Sigmoid colon (tissue), 7 donors: ENCODE results near the gene DPP8. TPM values are rescaled to one million over a fixed set of nuclear protein-coding genes. Genes with fewer than 3 reads are reported as not detected.

ENCODE experiments used
- DNase-seq: peaks from one replicate; pipeline ENCODE4 v3.0.0-alpha.2; 2019
- H3K27ac ChIP-seq, 4 donors: fragments of 200-600 bp; sonication (generic); one replicate each; pipeline ENCODE4 v1.5.1; 2016 to 2019; ENCODE audit warnings: mild to moderate bottlenecking in 1 of 4
- H3K27me3 ChIP-seq, 3 donors: fragments of 200-600 bp; sonication (generic); one replicate each; pipeline ENCODE4 v1.5.1; 2019; ENCODE audit warnings: mild to moderate bottlenecking in 1 of 3
- H3K36me3 ChIP-seq, 4 donors: fragments of 200-600 bp; sonication (generic); one replicate each; pipeline ENCODE4 v1.5.1; 2016 to 2019
- H3K4me1 ChIP-seq, 4 donors: fragments of 200-600 bp; sonication (generic); one replicate each; pipeline ENCODE4 v1.5.1; 2017 to 2019
- H3K4me3 ChIP-seq, 4 donors: fragments of 200-600 bp; sonication (generic); one replicate each; pipeline ENCODE4 v1.5.1; 2017 to 2019; ENCODE audit warnings: mild to moderate bottlenecking in 2 of 4, moderate library complexity in 1 of 4
- H3K9me3 ChIP-seq, 4 donors: fragments of 200-600 bp in 3 of 4; sonication (generic) in 3 of 4; one replicate each; pipeline versions ENCODE4 v1.5.1 to v1.6.1; 2013 to 2019
- CTCF ChIP-seq, 4 experiments: fragments of 450-650 bp in 3 of 4; fragments of 200-600 bp in 1 of 4; IDR thresholded peaks; one replicate each; pipeline ENCODE4 v1.5.1; 2016 to 2019; ENCODE audit warnings: antibody characterized with exemption in 4 of 4, mild to moderate bottlenecking in 3 of 4, moderate library complexity in 2 of 4
- EP300 ChIP-seq, 4 donors: sonication (generic); formaldehyde crosslinking; IDR thresholded peaks; one replicate each; pipeline ENCODE4 v1.6.1; 2017; ENCODE audit warnings: antibody characterized with exemption in 4 of 4
- POLR2A ChIP-seq, 2 donors: fragments of 450-650 bp; IDR thresholded peaks; one replicate each; pipeline ENCODE4 v1.6.1; 2016; ENCODE audit warnings: antibody characterized with exemption in 2 of 2, mild to moderate bottlenecking in 2 of 2, moderate library complexity in 2 of 2
- POLR2AphosphoS5 ChIP-seq, 4 donors: sonication (generic); formaldehyde crosslinking; IDR thresholded peaks; one replicate each; pipeline ENCODE4 v1.6.1; 2017; ENCODE audit warnings: antibody characterized with exemption in 4 of 4
- WGBS, 2 donors: extraction: QIAGEN DNeasy Blood & Tissue Kit; methylation state at CpG; one replicate each; pipeline ENCODE4 v1.1.7; 2013; 5-methylcytosine and 5-hydroxymethylcytosine counted together
- intact Hi-C: fragments of 100-400 bp; cut with DNase I; formaldehyde crosslinking; loops from one replicate; pipeline ENCODE4 v1.15.1; 2023
- polyA plus RNA-seq, 3 donors: library from polyadenylated mRNA; stranded (reverse); fragments of 200-250 nt; gene quantifications; one replicate each; pipeline ENCODE4 v1.2.3, GENCODE V29; 2013
- total RNA-seq, 4 donors: library from RNA; depleted of rRNA; stranded (reverse); fragments of >200 nt; gene quantifications; one replicate each; pipeline ENCODE4 v1.1.0, GENCODE V29; 2016
- donor health status: healthy with polysubstance abuse.
- donor health status: Bipolar disorder and iron deficiency.
- donor health status: healthy.

Gene DPP8
- total and polyA plus RNA-seq, 7 donors: 8.4 to 40.3 (median 29.5) TPM

GRCh38 chr15:65431731-65432130, 85.8 kb downstream of the DPP8 start:
- no peaks in the 10 kb centered on the region for H3K4me1 ChIP-seq
- no peaks in the 10 kb centered on the region for H3K36me3 ChIP-seq
- no peak overlapping the region for H3K27ac ChIP-seq
- intact Hi-C loops: no loop called here
- peak; percentile 32 for DNase-seq
- TF ChIP-seq EP300 (IDR thresholded peaks at IDR 0.05) (no peak), POLR2A (IDR thresholded peaks at IDR 0.05) (no peak), CTCF (IDR thresholded peaks at IDR 0.05) (no peak), POLR2AphosphoS5 (IDR thresholded peaks at IDR 0.05) (no peak)
- no peak overlapping the region for H3K4me3 ChIP-seq
- no peaks in the 10 kb centered on the region for H3K9me3 ChIP-seq
- no peaks in the 10 kb centered on the region for H3K27me3 ChIP-seq

- peak; percentile 54 for DNase-seq
- WGBS, 2 donors: 87 to 89% methylated on average over 2 of the region's 2 CpGs
- Histone ChIP-seq H3K4me1 (peaks cover 0 to 15% (median 12%) of the 10 kb centered on the region in 4 donors), H3K9me3 (no peaks in the 10 kb centered on the region), H3K36me3 (no peaks in the 10 kb centered on the region), H3K4me3 (no peak overlapping the region), H3K27me3 (peaks cover 0 to 6% (median 0%) of the 10 kb centered on the region in 3 donors), H3K27ac (no peak overlapping the region)
- intact Hi-C loops: no loop called here
- no peak for TF ChIP-seq EP300 (IDR thresholded peaks at IDR 0.05)
- TF ChIP-seq POLR2A (IDR thresholded peaks at IDR 0.05): no peak
- TF ChIP-seq POLR2AphosphoS5 (IDR thresholded peaks at IDR 0.05): no peak
- no peak for TF ChIP-seq CTCF (IDR thresholded peaks at IDR 0.05)
Measured at GRCh38 chr15:65426216-65426853, 91.2 kb downstream of the DPP8 start.

- H3K4me3 ChIP-seq: no peak overlapping the region
- H3K4me1 ChIP-seq: peaks cover 0 to 23% (median 21%) of the 10 kb centered on the region in 4 donors
- no peak overlapping the region for H3K27ac ChIP-seq
- peak; percentile 27 for DNase-seq
- TF ChIP-seq CTCF (IDR thresholded peaks at IDR 0.05) (no peak), POLR2AphosphoS5 (IDR thresholded peaks at IDR 0.05) (no peak), POLR2A (IDR thresholded peaks at IDR 0.05) (no peak), EP300 (IDR thresholded peaks at IDR 0.05) (no peak)
- intact Hi-C loops: no loop called here
- peaks cover 0 to 19% (median 0%) of the 10 kb centered on the region in 3 donors for H3K27me3 ChIP-seq
- WGBS, 2 donors: 89 to 91% methylated on average over 5 of the region's 5 CpGs
- H3K9me3 ChIP-seq: no peaks in the 10 kb centered on the region
- no peaks in the 10 kb centered on the region for H3K36me3 ChIP-seq
Measured at GRCh38 chr15:65424683-65425082, 92.8 kb downstream of the DPP8 start.

GRCh38 chr15:65423976-65424679, 93.4 kb downstream of the DPP8 start:
- 72 to 85% methylated on average over 9 of the region's 9 CpGs for WGBS, 2 donors
- intact Hi-C loops: no loop called here
- no peak for TF ChIP-seq EP300 (IDR thresholded peaks at IDR 0.05)
- no peak for TF ChIP-seq CTCF (IDR thresholded peaks at IDR 0.05)
- TF ChIP-seq POLR2A (IDR thresholded peaks at IDR 0.05): no peak
- no peak for TF ChIP-seq POLR2AphosphoS5 (IDR thresholded peaks at IDR 0.05)

More at GRCh38 chr15:65423976-65424679, 93.4 kb downstream of the DPP8 start:
- no peaks in the 10 kb centered on the region for H3K36me3 ChIP-seq
- no peaks in the 10 kb centered on the region for H3K9me3 ChIP-seq
- H3K27me3 ChIP-seq: peaks cover 0 to 24% (median 0%) of the 10 kb centered on the region in 3 donors
- no peak overlapping the region for H3K4me3 ChIP-seq
- no peak overlapping the region for H3K27ac ChIP-seq
- peak; percentile 27 for DNase-seq
- peaks cover 0 to 23% (median 21%) of the 10 kb centered on the region in 4 donors for H3K4me1 ChIP-seq
